IMR-90 (cell line): Measurements from ENCODE around the gene L1CAM. TPM values are rescaled to one million over a fixed set of nuclear protein-coding genes. Genes with fewer than 3 reads are reported as not detected.

Experiments
- ATAC-seq: fragments of 200-7000 bp; cut with Tn5 transposase; 2 replicates; pipeline ENCODE4 v1.9.1; 2020; ENCODE audit warnings: low read depth, mild to moderate bottlenecking, moderate library complexity
- BruUV-seq: library from RNA; stranded (reverse); fragments of 400-500 nt; replicated peaks from 2 replicates; lab custom pipeline; 2021; lab: Mats Ljungman, UMichigan
- CTCF ChIA-PET: fragments of 300-600 bp; formaldehyde crosslinking; extraction: SDS; loops from one replicate; lab custom pipeline; 2021; ENCODE audit warnings: antibody characterized with exemption; lab: Yijun Ruan, JAX
- POLR2A ChIA-PET: fragments of 300-600 bp; sonication (Branson Sonifier 250); formaldehyde crosslinking; loops from one replicate; lab custom pipeline; 2022; ENCODE audit warnings: antibody characterized with exemption; ENCODE audit not compliant: unreplicated experiment; lab: Charles Lee
- DNase-seq: peaks from one replicate; pipeline ENCODE4 v3.0.0; 2013
- H2AFZ ChIP-seq: replicated peaks from 2 replicates; pipeline ENCODE3; 2013; ENCODE audit warnings: low read length, mild to moderate bottlenecking; ENCODE audit not compliant: poor library complexity
- H2AK5ac ChIP-seq: 2 replicates; pipeline ENCODE4 v1.6.1; 2013; ENCODE audit warnings: low read depth, low read length, inconsistent platforms
- H2AK9ac ChIP-seq: replicated peaks from 2 replicates; pipeline ENCODE3; 2013; ENCODE audit warnings: mild to moderate bottlenecking, low read depth, low read length, moderate library complexity; ENCODE audit not compliant: poor library complexity
- H2BK120ac ChIP-seq: 2 replicates; pipeline ENCODE4 v1.6.1; 2013; ENCODE audit warnings: low read depth, low read length, inconsistent platforms
- H2BK15ac ChIP-seq: 3 replicates; pipeline ENCODE4 v1.6.1; 2013; ENCODE audit warnings: low read depth, low read length, inconsistent platforms
- H2BK20ac ChIP-seq: 2 replicates; pipeline ENCODE4 v1.6.1; 2013; ENCODE audit warnings: low read depth, mild to moderate bottlenecking, inconsistent platforms, low read length, moderate library complexity
- H2BK5ac ChIP-seq: 2 replicates; pipeline ENCODE4 v1.6.1; 2013; ENCODE audit warnings: mild to moderate bottlenecking, low read depth, low read length, inconsistent platforms; ENCODE audit not compliant: poor library complexity, severe bottlenecking
- H3K14ac ChIP-seq: replicated peaks from 2 replicates; pipeline ENCODE4 v1.6.1; 2013; ENCODE audit warnings: low read depth, low read length, inconsistent platforms
- H3K18ac ChIP-seq: 2 replicates; pipeline ENCODE4 v1.6.1; 2013; ENCODE audit warnings: low read depth, low read length, control low read depth
- H3K23ac ChIP-seq: 2 replicates; pipeline ENCODE4 v1.6.1; 2013; ENCODE audit warnings: low read depth, low read length, inconsistent platforms
- H3K27ac ChIP-seq: 2 replicates; pipeline ENCODE4 v1.5.1; 2013; ENCODE audit warnings: mild to moderate bottlenecking, control low read depth, low read length; ENCODE audit not compliant: insufficient read depth
- H3K27me3 ChIP-seq: 2 replicates; pipeline ENCODE4 v1.6.1; 2013; ENCODE audit warnings: low read length; ENCODE audit not compliant: control insufficient read depth, insufficient read depth
- H3K36me3 ChIP-seq: 2 replicates; pipeline ENCODE4 v1.6.1; 2013; ENCODE audit warnings: low read length, mixed read lengths; ENCODE audit not compliant: control insufficient read depth, insufficient read depth
- H3K4ac ChIP-seq: 2 replicates; pipeline ENCODE4 v1.6.1; 2013; ENCODE audit warnings: low read depth, low read length, inconsistent platforms
- H3K4me1 ChIP-seq: 2 replicates; pipeline ENCODE4 v1.6.1; 2013; ENCODE audit warnings: low read length, mixed read lengths; ENCODE audit not compliant: control insufficient read depth, insufficient read depth
- H3K4me2 ChIP-seq: 2 replicates; pipeline ENCODE4 v1.6.1; 2013; ENCODE audit warnings: low read depth, mild to moderate bottlenecking, control low read depth, low read length, moderate library complexity
- H3K4me3 ChIP-seq: 2 replicates; pipeline ENCODE4 v1.5.1; 2013; ENCODE audit warnings: low read depth, mild to moderate bottlenecking, control low read depth, low read length, moderate library complexity; ENCODE audit not compliant: insufficient read depth
- H3K56ac ChIP-seq: 2 replicates; pipeline ENCODE4 v1.6.1; 2013; ENCODE audit warnings: low read length, inconsistent platforms; ENCODE audit not compliant: insufficient read depth; ENCODE audit errors: extremely low read depth
- H3K79me1 ChIP-seq, 2 experiments: 2 replicates each; pipeline ENCODE4 v1.6.1; 2013; ENCODE audit warnings: low read length in 2 of 2, inconsistent platforms in 1 of 2, low read depth in 1 of 2
- H3K9ac ChIP-seq: 2 replicates; pipeline ENCODE4 v1.6.1; 2013; ENCODE audit warnings: low read depth, low read length, control low read depth
- H3K9me1 ChIP-seq: 2 replicates; pipeline ENCODE4 v1.6.1; 2013; ENCODE audit warnings: low read length, inconsistent platforms; ENCODE audit not compliant: insufficient read depth
- H3K9me3 ChIP-seq: 2 replicates; pipeline ENCODE4 v1.6.1; 2013; ENCODE audit warnings: low read length; ENCODE audit not compliant: control insufficient read depth, insufficient read depth
- H4K20me1 ChIP-seq: 2 replicates; pipeline ENCODE4 v1.6.1; 2013; ENCODE audit warnings: low read length, inconsistent platforms; ENCODE audit not compliant: insufficient read depth
- H4K5ac ChIP-seq: 2 replicates; pipeline ENCODE4 v1.6.1; 2013; ENCODE audit warnings: mild to moderate bottlenecking, low read depth, low read length, control low read depth
- H4K8ac ChIP-seq, 2 experiments: 2 replicates each; pipeline ENCODE4 v1.6.1; 2013; ENCODE audit warnings: low read depth in 2 of 2, low read length in 2 of 2, control low read depth in 1 of 2, inconsistent platforms in 1 of 2
- H4K91ac ChIP-seq: 2 replicates; pipeline ENCODE4 v1.6.1; 2013; ENCODE audit warnings: low read depth, low read length, inconsistent platforms; ENCODE audit not compliant: insufficient read depth
- BHLHE40 ChIP-seq: fragments of 150-350 bp; IDR thresholded peaks from 2 replicates; pipeline ENCODE4 v1.6.1; 2016; ENCODE audit warnings: mild to moderate bottlenecking, low read depth, low read length
- CHD1 ChIP-seq: IDR thresholded peaks from 2 replicates; pipeline ENCODE4 v1.6.1; 2012; ENCODE audit warnings: low read depth, low read length, improper control_type of control experiment
- ELK1 ChIP-seq: fragments of 150-350 bp; IDR thresholded peaks from 2 replicates; pipeline ENCODE4 v1.6.1; 2016; ENCODE audit warnings: low read depth, mild to moderate bottlenecking, low read length, moderate library complexity, borderline replicate concordance
- FOS ChIP-seq: fragments of 150-350 bp; IDR thresholded peaks from 2 replicates; pipeline ENCODE4 v1.6.1; 2016; ENCODE audit warnings: low read depth, low read length
- MAFK ChIP-seq: IDR thresholded peaks from 2 replicates; pipeline ENCODE4 v1.6.1; 2012; ENCODE audit warnings: low read depth, low read length, improper control_type of control experiment
- MAZ ChIP-seq: IDR thresholded peaks from 2 replicates; pipeline ENCODE4 v1.6.1; 2012; ENCODE audit warnings: low read depth, mild to moderate bottlenecking, low read length, improper control_type of control experiment, moderate library complexity, borderline replicate concordance
- MXI1 ChIP-seq: IDR thresholded peaks from 2 replicates; pipeline ENCODE4 v1.6.1; 2012; ENCODE audit warnings: low read depth, mild to moderate bottlenecking, low read length, moderate library complexity, borderline replicate concordance
- NFE2L2 ChIP-seq: fragments of 150-350 bp; IDR thresholded peaks from 2 replicates; pipeline ENCODE4 v1.6.1; 2016; ENCODE audit warnings: low read depth, mild to moderate bottlenecking, low read length
- POLR2A ChIP-seq: IDR thresholded peaks from 2 replicates; pipeline ENCODE4 v1.6.1; 2012; ENCODE audit warnings: mild to moderate bottlenecking, low read depth, low read length
- RAD21 ChIP-seq: IDR thresholded peaks from 2 replicates; pipeline ENCODE4 v1.6.1; 2012; ENCODE audit warnings: low read length, improper control_type of control experiment
- RCOR1 ChIP-seq: IDR thresholded peaks from 2 replicates; pipeline ENCODE4 v1.6.1; 2012; ENCODE audit warnings: mild to moderate bottlenecking, low read length, improper control_type of control experiment; ENCODE audit not compliant: insufficient replicate concordance
- RFX5 ChIP-seq: IDR thresholded peaks from 2 replicates; pipeline ENCODE4 v1.8.0; 2012; ENCODE audit warnings: low read depth, mild to moderate bottlenecking, low read length, moderate library complexity
- SMC3 ChIP-seq: fragments of 150-350 bp; IDR thresholded peaks from 2 replicates; pipeline ENCODE4 v1.6.1; 2016; ENCODE audit warnings: low read depth, mild to moderate bottlenecking, antibody characterized with exemption, low read length, moderate library complexity
- WGBS, 2 experiments: methylation state at CpG; one replicate each; pipeline versions ENCODE4 v1.1.5 to v1.1.7; 2013; ENCODE audit warnings: missing lambda C conversion rate in 2 of 2; ENCODE audit not compliant: insufficient read length in 1 of 2; ENCODE audit errors: extremely low coverage in 2 of 2; 5-methylcytosine and 5-hydroxymethylcytosine counted together
- dilution Hi-C: fragments of 300-500 bp; cut with HindIII; formaldehyde crosslinking; loops from one replicate; pipeline ENCODE4 v1.14.3; 2018; ENCODE audit warnings: low sequenced_read_pairs; ENCODE audit not compliant: unreplicated experiment
- in situ Hi-C: fragments of 300-500 bp; cut with MboI; formaldehyde crosslinking; loops from 3 replicates; pipeline ENCODE4 v1.14.3; 2019; ENCODE audit warnings: low sequenced_read_pairs, inconsistent platforms, mixed read lengths
- intact Hi-C: fragments of 100-400 bp; cut with micrococcal nuclease; formaldehyde crosslinking; loops from 2 replicates; pipeline ENCODE4 v1.10.0; 2022
- polyA plus RNA-seq, 3 experiments: library from polyadenylated mRNA; depleted of rRNA; stranded (reverse); fragments of >200 nt; gene quantifications; 2 replicates each; pipeline ENCODE4 v1.2.3, GENCODE V29; 2012; ENCODE audit warnings: low replicate concordance in 1 of 3
- total RNA-seq: library from RNA; depleted of rRNA; stranded (reverse); fragments of >200 nt; gene quantifications from 2 replicates; pipeline ENCODE4 v1.2.3, GENCODE V29; 2012
- TF ChIP-seq, protein P1 (sequence below): fragments of 150-350 bp; IDR thresholded peaks from 2 replicates; pipeline ENCODE4 v1.6.1; 2017; ENCODE audit warnings: mild to moderate bottlenecking, antibody characterized with exemption, low read length, low read depth

The L1CAM gene
- total and polyA plus RNA-seq, 2 of the 4 experiments (the other 2 are of a cell fraction) = 0.36 to 1.9 TPM

DNA sequence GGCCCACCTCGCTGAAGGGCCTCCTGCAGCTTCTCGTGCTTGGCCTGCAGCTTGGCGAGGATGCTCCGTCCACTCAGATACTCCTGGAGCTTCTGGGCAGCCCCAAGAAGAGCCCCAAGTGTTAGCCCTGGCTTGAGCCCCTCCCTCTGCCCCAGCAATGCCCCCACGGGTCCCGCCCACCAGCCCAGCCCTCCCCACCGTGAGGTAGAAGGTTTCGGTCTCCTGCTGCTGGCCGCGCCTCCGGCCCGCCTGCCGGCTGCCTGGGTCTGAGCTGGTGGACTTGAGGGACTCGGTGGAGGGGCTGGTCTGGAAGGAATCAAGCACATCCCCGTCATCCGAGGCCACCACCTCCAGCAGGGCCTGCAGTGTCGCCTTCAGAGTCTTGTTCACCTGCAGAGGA is 27.2 kb upstream of the L1CAM start:
- no peak overlapping the region for H2AK9ac ChIP-seq
- dilution Hi-C loops = no loop called here
- peaks cover 19% of the 10 kb centered on the region for H3K27me3 ChIP-seq
- H3K4me2 ChIP-seq = no peak overlapping the region
- H3K14ac ChIP-seq = no peak overlapping the region
- in situ Hi-C loops = loop anchor here (25.0 kb wide), 1 partner anchor 951 kb away; no protein-coding TSS in a partner anchor
- H4K5ac ChIP-seq = no peak overlapping the region
- POLR2A ChIA-PET = no interaction called here
- H3K4me1 ChIP-seq = no peaks in the 10 kb centered on the region
- H3K18ac ChIP-seq = no peak overlapping the region
- 80% methylated on average over 1 of the region's 17 CpGs; no CpG with 5 or more reads in 1 of the 2 experiments for WGBS, 2 experiments
- DNase-seq = no peak
- intact Hi-C loops = no loop called here
- TF ChIP-seq SMC3 (no peak), CHD1 (no peak), RAD21 (no peak), RFX5 (no peak), MXI1 (no peak), BHLHE40 (no peak), ELK1 (no peak), MAFK (no peak), MAZ (no peak), POLR2A (no peak), RCOR1 (no peak), NFE2L2 (no peak), FOS (no peak)
- TF ChIP-seq, protein P1, sequence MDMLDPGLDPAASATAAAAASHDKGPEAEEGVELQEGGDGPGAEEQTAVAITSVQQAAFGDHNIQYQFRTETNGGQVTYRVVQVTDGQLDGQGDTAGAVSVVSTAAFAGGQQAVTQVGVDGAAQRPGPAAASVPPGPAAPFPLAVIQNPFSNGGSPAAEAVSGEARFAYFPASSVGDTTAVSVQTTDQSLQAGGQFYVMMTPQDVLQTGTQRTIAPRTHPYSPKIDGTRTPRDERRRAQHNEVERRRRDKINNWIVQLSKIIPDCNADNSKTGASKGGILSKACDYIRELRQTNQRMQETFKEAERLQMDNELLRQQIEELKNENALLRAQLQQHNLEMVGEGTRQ = no peak
- no peaks in the 10 kb centered on the region; the same call in 1 of the 2 replicates for H3K9me3 ChIP-seq
- no peak overlapping the region for H2AK5ac ChIP-seq
- H3K4me3 ChIP-seq = no peak overlapping the region
- H2BK120ac ChIP-seq = no peak overlapping the region
- H3K79me1 ChIP-seq = no peaks in the 10 kb centered on the region
- no peak overlapping the region for H2AFZ ChIP-seq
- no peak overlapping the region for H3K56ac ChIP-seq
- no peaks in the 10 kb centered on the region for H4K20me1 ChIP-seq
- H3K27ac ChIP-seq = no peak overlapping the region
- no peak overlapping the region for H2BK15ac ChIP-seq
- H3K36me3 ChIP-seq = no peaks in the 10 kb centered on the region
- H3K9ac ChIP-seq = no peak overlapping the region
- no peak overlapping the region for H2BK20ac ChIP-seq
- no TSS peak for BruUV-seq
- no peak overlapping the region for H4K91ac ChIP-seq
- no peak overlapping the region for H3K23ac ChIP-seq
- H2BK5ac ChIP-seq = no peak overlapping the region
- no peak for ATAC-seq
- H3K9me1 ChIP-seq = no peaks in the 10 kb centered on the region
- CTCF ChIA-PET = no interaction called here
- H4K8ac ChIP-seq = no peak overlapping the region
- no peak overlapping the region for H3K4ac ChIP-seq
